MM.1S (cell line): Measurements from ENCODE around the gene DCPS.

Source experiments
- DNase-seq: peaks from one replicate; pipeline ENCODE4 v3.0.0-alpha.2; 2015
- H2AFZ ChIP-seq: fragments of 300-600 bp; sonication (generic); 2 replicates; pipeline ENCODE4 v1.6.0; 2016; ENCODE audit warnings: antibody characterized with exemption, low read length
- H3F3A ChIP-seq: fragments of 300-600 bp; sonication (generic); 2 replicates; pipeline ENCODE4 v1.6.1; 2016; ENCODE audit warnings: mild to moderate bottlenecking, antibody characterized with exemption, low read length, moderate library complexity, mixed read lengths; ENCODE audit not compliant: insufficient read depth
- H3K27ac ChIP-seq: fragments of 300-600 bp; sonication (generic); 2 replicates; pipeline ENCODE4 v1.5.1; 2016; ENCODE audit warnings: mild to moderate bottlenecking, low read length
- H3K27me3 ChIP-seq: fragments of 300-600 bp; sonication (generic); replicated peaks from 2 replicates; pipeline ENCODE4 v1.6.0; 2016; ENCODE audit warnings: low read length; ENCODE audit not compliant: insufficient read depth
- H3K36me3 ChIP-seq: fragments of 300-600 bp; sonication (generic); replicated peaks from 2 replicates; pipeline ENCODE4 v1.6.1; 2016; ENCODE audit warnings: mild to moderate bottlenecking, low read length, mixed read lengths; ENCODE audit not compliant: insufficient read depth
- H3K4me1 ChIP-seq: fragments of 300-600 bp; sonication (generic); 2 replicates; pipeline ENCODE4 v1.6.1; 2016; ENCODE audit warnings: low read length, mixed read lengths
- H3K4me2 ChIP-seq: fragments of 300-600 bp; sonication (generic); 2 replicates; pipeline ENCODE4 v1.6.0; 2016; ENCODE audit warnings: low read depth, low read length
- H3K4me3 ChIP-seq: fragments of 300-600 bp; sonication (generic); 2 replicates; pipeline ENCODE4 v1.5.1; 2016; ENCODE audit warnings: low read length, mixed read lengths
- H3K79me2 ChIP-seq: fragments of 300-600 bp; sonication (generic); 2 replicates; pipeline ENCODE4 v1.6.1; 2016; ENCODE audit warnings: mixed run types, low read length, mixed read lengths
- H3K9ac ChIP-seq: fragments of 300-600 bp; sonication (generic); 2 replicates; pipeline ENCODE4 v1.6.1; 2016; ENCODE audit warnings: low read length, mixed read lengths
- H3K9me2 ChIP-seq: fragments of 300-600 bp; sonication (generic); replicated peaks from 2 replicates; pipeline ENCODE4 v1.6.1; 2016; ENCODE audit warnings: mild to moderate bottlenecking, low read length, mixed read lengths; ENCODE audit not compliant: insufficient read depth
- H3K9me3 ChIP-seq: fragments of 300-600 bp; sonication (generic); replicated peaks from 2 replicates; pipeline ENCODE4 v1.6.1; 2016; ENCODE audit warnings: mild to moderate bottlenecking, low read length, mixed read lengths; ENCODE audit not compliant: insufficient read depth
- H4K20me1 ChIP-seq: fragments of 300-600 bp; sonication (generic); 2 replicates; pipeline ENCODE4 v1.6.1; 2016; ENCODE audit warnings: mild to moderate bottlenecking, low read length, moderate library complexity, mixed read lengths; ENCODE audit not compliant: insufficient read depth
- CTCF ChIP-seq: fragments of 300-600 bp; sonication (generic); IDR thresholded peaks from 2 replicates; pipeline ENCODE4 v1.5.1; 2016; ENCODE audit warnings: antibody characterized with exemption, low read length, mixed read lengths
- EZH2 ChIP-seq: fragments of 300-600 bp; sonication (generic); optimal IDR thresholded peaks from 2 replicates; pipeline ENCODE3; 2017; ENCODE audit warnings: low read depth, mild to moderate bottlenecking, antibody characterized with exemption, low read length, mixed read lengths
- EZH2phosphoT487 ChIP-seq: fragments of 300-600 bp; sonication (generic); IDR thresholded peaks from 2 replicates; pipeline ENCODE4 v1.6.1; 2018; ENCODE audit warnings: antibody characterized with exemption, low read length

The DCPS gene

GRCh38 chr11:126328444-126328843 lies 24.6 kb downstream of the DCPS start:
- H3K4me3 ChIP-seq = no peak overlapping the region
- no peak overlapping the region for H3K4me2 ChIP-seq
- DNase-seq = no peak
- H2AFZ ChIP-seq = no peak overlapping the region
- no peaks in the 10 kb centered on the region for H3K9me3 ChIP-seq
- H3K9ac ChIP-seq = no peak overlapping the region
- H3K9me2 ChIP-seq = no peaks in the 10 kb centered on the region
- peaks cover 93% of the 10 kb centered on the region for H3K79me2 ChIP-seq
- no peak overlapping the region for H3K27ac ChIP-seq
- no peak for TF ChIP-seq EZH2
- no peak for TF ChIP-seq CTCF
- no peak for TF ChIP-seq EZH2phosphoT487
- H3K27me3 ChIP-seq = no peaks in the 10 kb centered on the region
- H3K36me3 ChIP-seq = 0 out of 2 replicates have a peak, but pooled peaks cover 2% of the 10 kb centered on the region
- H3F3A ChIP-seq = no peaks in the 10 kb centered on the region
- no peaks in the 10 kb centered on the region for H4K20me1 ChIP-seq
- H3K4me1 ChIP-seq = no peaks in the 10 kb centered on the region

- 0 out of 2 replicates have a peak, but pooled peaks cover 2% of the 10 kb centered on the region for H3K36me3 ChIP-seq
- H3K27ac ChIP-seq = no peak overlapping the region
- H3K9ac ChIP-seq = no peak overlapping the region
- peaks cover 87% of the 10 kb centered on the region for H3K79me2 ChIP-seq
- H3K27me3 ChIP-seq = no peaks in the 10 kb centered on the region
- H3K4me1 ChIP-seq = no peaks in the 10 kb centered on the region
- no peak overlapping the region for H3K4me3 ChIP-seq
- TF ChIP-seq CTCF = no peak
- no peaks in the 10 kb centered on the region for H3K9me3 ChIP-seq
- H2AFZ ChIP-seq = no peak overlapping the region
- no peaks in the 10 kb centered on the region for H3F3A ChIP-seq
- no peak for DNase-seq
- no peak overlapping the region for H3K4me2 ChIP-seq
- H3K9me2 ChIP-seq = no peaks in the 10 kb centered on the region
- no peaks in the 10 kb centered on the region for H4K20me1 ChIP-seq
Observed at GRCh38 chr11:126328938-126329643, 25.2 kb downstream of the DCPS start.

GRCh38 chr11:126329644-126330211 lies 25.9 kb downstream of the DCPS start:
- Histone ChIP-seq H3K9me3 (no peaks in the 10 kb centered on the region), H3K9ac (no peak overlapping the region), H3K27me3 (no peaks in the 10 kb centered on the region), H3K4me3 (no peak overlapping the region), H3K27ac (no peak overlapping the region), H3K9me2 (no peaks in the 10 kb centered on the region), H3F3A (no peaks in the 10 kb centered on the region), H4K20me1 (no peaks in the 10 kb centered on the region), H3K79me2 (peaks cover 81% of the 10 kb centered on the region), H3K4me1 (no peaks in the 10 kb centered on the region), H3K36me3 (0 out of 2 replicates have a peak, but pooled peaks cover 2% of the 10 kb centered on the region), H2AFZ (no peak overlapping the region), H3K4me2 (no peak overlapping the region)
- no peak for TF ChIP-seq EZH2
- no peak for TF ChIP-seq EZH2phosphoT487
- no peak for TF ChIP-seq CTCF
- DNase-seq = no peak
